NB4 (cell line): Measurements from ENCODE around the gene RPS19BP1.
A peak's percentile ranks its signal among the peaks of the same experiment; 100 is the strongest.

Experiments
- DNase-seq: peaks from one replicate; pipeline ENCODE4 v3.0.0; 2010; ENCODE audit warnings: low read depth
- H3K4me3 ChIP-seq: one replicate; pipeline ENCODE4 v1.5.1; 2011; ENCODE audit warnings: mild to moderate bottlenecking, low read depth, low read length, moderate library complexity
- MYC ChIP-seq: IDR thresholded peaks from 2 replicates; pipeline ENCODE4 v1.6.1; 2011; ENCODE audit warnings: low read depth, low read length
- POLR2A ChIP-seq: IDR thresholded peaks from 2 replicates; pipeline ENCODE4 v1.6.1; 2011; ENCODE audit warnings: mild to moderate bottlenecking; ENCODE audit not compliant: insufficient read length; ENCODE audit errors: extremely low read depth
- TF ChIP-seq, protein P1 (sequence below): IDR thresholded peaks from 2 replicates; pipeline ENCODE4 v1.6.1; 2011; ENCODE audit warnings: low read depth, low read length
- TF ChIP-seq, protein P2 (sequence below): IDR thresholded peaks from one replicate; pipeline ENCODE4 v1.5.1; 2012; ENCODE audit warnings: low read depth, low read length

Gene RPS19BP1

GRCh38 chr22:39545386-39546365 lies 13.1 kb upstream of the RPS19BP1 start:
- no peak overlapping the region for H3K4me3 ChIP-seq
- TF ChIP-seq, protein P1, sequence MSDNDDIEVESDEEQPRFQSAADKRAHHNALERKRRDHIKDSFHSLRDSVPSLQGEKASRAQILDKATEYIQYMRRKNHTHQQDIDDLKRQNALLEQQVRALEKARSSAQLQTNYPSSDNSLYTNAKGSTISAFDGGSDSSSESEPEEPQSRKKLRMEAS, result peak; percentile 36; the same call in 1 of the 2 replicates
- TF ChIP-seq, protein P2, sequence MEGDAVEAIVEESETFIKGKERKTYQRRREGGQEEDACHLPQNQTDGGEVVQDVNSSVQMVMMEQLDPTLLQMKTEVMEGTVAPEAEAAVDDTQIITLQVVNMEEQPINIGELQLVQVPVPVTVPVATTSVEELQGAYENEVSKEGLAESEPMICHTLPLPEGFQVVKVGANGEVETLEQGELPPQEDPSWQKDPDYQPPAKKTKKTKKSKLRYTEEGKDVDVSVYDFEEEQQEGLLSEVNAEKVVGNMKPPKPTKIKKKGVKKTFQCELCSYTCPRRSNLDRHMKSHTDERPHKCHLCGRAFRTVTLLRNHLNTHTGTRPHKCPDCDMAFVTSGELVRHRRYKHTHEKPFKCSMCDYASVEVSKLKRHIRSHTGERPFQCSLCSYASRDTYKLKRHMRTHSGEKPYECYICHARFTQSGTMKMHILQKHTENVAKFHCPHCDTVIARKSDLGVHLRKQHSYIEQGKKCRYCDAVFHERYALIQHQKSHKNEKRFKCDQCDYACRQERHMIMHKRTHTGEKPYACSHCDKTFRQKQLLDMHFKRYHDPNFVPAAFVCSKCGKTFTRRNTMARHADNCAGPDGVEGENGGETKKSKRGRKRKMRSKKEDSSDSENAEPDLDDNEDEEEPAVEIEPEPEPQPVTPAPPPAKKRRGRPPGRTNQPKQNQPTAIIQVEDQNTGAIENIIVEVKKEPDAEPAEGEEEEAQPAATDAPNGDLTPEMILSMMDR, result no peak
- DNase-seq, result peak; percentile 66

GRCh38 chr22:39543095-39543494 lies 10.5 kb upstream of the RPS19BP1 start:
- peak; percentile 58 for DNase-seq

DNA sequence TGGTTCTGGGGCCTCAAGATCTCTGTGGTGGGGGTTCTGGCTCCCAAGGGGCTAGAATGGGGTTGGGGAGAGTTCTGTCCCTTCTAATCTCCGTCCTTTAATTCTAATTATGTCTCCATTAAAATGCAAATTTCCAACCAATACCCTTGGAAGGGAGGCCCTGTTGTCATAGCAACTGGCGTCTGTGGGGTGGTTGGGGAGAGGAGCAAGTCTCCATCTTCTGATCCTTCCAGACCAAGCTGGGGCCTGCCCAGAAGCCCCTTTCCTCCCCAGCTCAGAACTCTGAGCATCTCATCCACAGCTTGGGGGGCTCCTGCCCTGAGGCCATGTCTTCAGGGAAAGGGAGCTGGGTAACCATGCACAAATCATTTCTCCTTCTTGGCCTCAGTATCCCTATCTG lies 5.4 kb upstream of the RPS19BP1 start:
- no peak for DNase-seq
- H3K4me3 ChIP-seq, result no peak overlapping the region
- TF ChIP-seq, protein P1, result no peak
- TF ChIP-seq POLR2A, result no peak

More at GRCh38 chr22:39543095-39543494, 10.5 kb upstream of the RPS19BP1 start:
- H3K4me3 ChIP-seq, result no peak overlapping the region
- TF ChIP-seq, protein P1, result peak; percentile 65
- TF ChIP-seq, protein P2, result peak; percentile 63
- TF ChIP-seq MYC (no peak), POLR2A (no peak)

DNA sequence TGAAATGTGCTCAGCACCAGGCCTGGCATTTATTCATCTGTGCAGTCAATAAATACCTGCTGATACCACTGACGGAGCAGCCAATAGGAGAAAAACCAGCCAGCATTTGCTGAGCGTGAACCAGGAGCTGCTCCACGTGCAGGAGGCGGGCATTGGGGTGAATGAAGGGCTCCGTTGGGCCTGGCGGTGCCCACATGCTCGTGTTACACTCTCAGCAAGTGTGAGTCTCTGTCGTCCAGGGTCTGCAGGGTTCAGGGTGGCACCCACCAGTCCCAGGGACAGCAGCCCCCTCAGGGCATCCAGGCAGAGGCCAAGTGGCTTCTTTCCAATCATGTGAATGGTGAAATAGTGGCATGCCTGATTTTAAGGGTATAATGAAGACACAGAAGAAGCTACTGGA lies 4.2 kb upstream of the RPS19BP1 start:
- TF ChIP-seq MYC, result no peak
- no peak overlapping the region for H3K4me3 ChIP-seq
- no peak for DNase-seq

DNA sequence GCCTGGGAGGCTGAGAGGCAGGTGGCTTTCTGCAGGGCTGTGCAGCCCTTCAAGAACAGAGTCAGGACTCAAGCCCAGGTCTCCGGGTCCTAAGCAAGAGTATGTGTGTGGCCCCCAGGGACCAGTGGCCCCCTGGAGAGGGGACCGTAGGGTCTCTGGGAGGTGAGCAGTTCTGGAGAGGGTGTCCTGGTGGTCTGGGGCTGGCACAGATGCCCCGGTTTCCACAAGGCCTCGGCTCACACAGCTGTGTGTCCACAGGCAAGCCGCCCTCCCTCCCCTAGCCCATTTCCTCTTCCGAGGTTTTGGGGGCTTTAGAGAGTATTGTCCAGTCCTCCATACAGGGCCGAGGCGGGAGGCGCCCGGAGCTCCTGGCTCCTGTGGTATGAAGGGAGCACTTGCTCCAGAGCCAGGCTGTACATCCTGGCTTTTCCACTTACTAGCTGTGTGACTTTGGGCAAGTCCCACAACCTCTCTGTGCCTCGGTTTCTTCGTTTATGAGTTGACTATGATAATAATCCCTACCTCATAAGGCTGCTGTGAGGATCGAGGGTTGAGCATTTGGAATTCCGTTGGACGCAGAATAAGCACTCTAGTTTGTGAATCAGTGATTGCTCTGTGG lies 3.4 kb upstream of the RPS19BP1 start:
- no peak for DNase-seq
- TF ChIP-seq, protein P1, result no peak
- no peak for TF ChIP-seq MYC
- no peak overlapping the region for H3K4me3 ChIP-seq

- H3K4me3 ChIP-seq, result no peak overlapping the region
- no peak for DNase-seq
- TF ChIP-seq MYC (no peak), POLR2A (no peak)
- TF ChIP-seq, protein P1, result no peak
- TF ChIP-seq, protein P2, result no peak
Observed at GRCh38 chr22:39535357-39535725, 2.8 kb upstream of the RPS19BP1 start.

- DNase-seq, result peak; percentile 72
- H3K4me3 ChIP-seq, result no peak overlapping the region
Observed at GRCh38 chr22:39534591-39535356, 2.2 kb upstream of the RPS19BP1 start.

More at GRCh38 chr22:39534591-39535356, 2.2 kb upstream of the RPS19BP1 start:
- TF ChIP-seq, protein P2, result peak; percentile 58
- TF ChIP-seq, protein P1, result peak; percentile 16; the same call in 1 of the 2 replicates
- TF ChIP-seq POLR2A, result no peak
- TF ChIP-seq MYC, result no peak
